Measurements from ENCODE around the gene PRR7. TPM values are rescaled to one million over a fixed set of nuclear protein-coding genes. Genes with fewer than 3 reads are reported as not detected.

PRR7 gene
- total and polyA plus RNA-seq, 2 of the 4 experiments (the other 2 are of a cell fraction) = 1.1 to 10.1 TPM

GRCh38 chr5:177438468-177438867 lies 8.1 kb upstream of the PRR7 start:
- H3K56ac ChIP-seq (ENCODE audit: extremely low read depth, insufficient read depth, low read length) = no peak overlapping the region
- H3K4me1 ChIP-seq (ENCODE audit: control insufficient read depth, insufficient read depth, low read length) = no peaks in the 10 kb centered on the region
- no peak for TF ChIP-seq USF2 (IDR thresholded peaks at IDR 0.05; ENCODE audit: low read depth, low read length)
- TF ChIP-seq NFE2L2 (IDR thresholded peaks at IDR 0.05; ENCODE audit: low read depth, low read length) = no peak
- no peak for TF ChIP-seq MAFK (IDR thresholded peaks at IDR 0.05; ENCODE audit: low read depth, low read length)
- no peak for TF ChIP-seq MAZ (IDR thresholded peaks at IDR 0.05; ENCODE audit: borderline replicate concordance, low read depth, low read length)
- H2AFZ ChIP-seq (replicated peaks; ENCODE audit: low read length, poor library complexity) = no peak overlapping the region
- ATAC-seq (ENCODE audit: low read depth) (no peak), DNase-seq (no peak)
- CTCF ChIA-PET = no interaction called here
- no peak overlapping the region for H3K14ac ChIP-seq (replicated peaks; ENCODE audit: low read depth, low read length)
- H3K9me3 ChIP-seq (ENCODE audit: control insufficient read depth, insufficient read depth, low read length) = no peaks in the 10 kb centered on the region
- H4K8ac ChIP-seq (ENCODE audit: low read depth in 2 of 2, low read length in 2 of 2) = no peak overlapping the region
- no peak overlapping the region for H2AK5ac ChIP-seq (ENCODE audit: low read depth, low read length)
- no peak overlapping the region for H2BK15ac ChIP-seq (ENCODE audit: low read depth, low read length)
- H3K4ac ChIP-seq (ENCODE audit: low read depth, low read length) = no peak overlapping the region
- no peak overlapping the region for H4K5ac ChIP-seq (ENCODE audit: low read depth, low read length)
- dilution Hi-C loops (cut with HindIII; ENCODE audit: low sequenced_read_pairs, unreplicated experiment) = no loop called here
- peaks cover 42% of the 10 kb centered on the region for H3K36me3 ChIP-seq (ENCODE audit: control insufficient read depth, insufficient read depth, low read length)
- H3K18ac ChIP-seq (ENCODE audit: low read depth, low read length) = no peak overlapping the region
- no peak overlapping the region for H2BK5ac ChIP-seq (ENCODE audit: low read depth, low read length, poor library complexity, severe bottlenecking)
- no peak overlapping the region for H4K91ac ChIP-seq (ENCODE audit: insufficient read depth, low read depth, low read length)
- POLR2A ChIA-PET (ENCODE audit: unreplicated experiment) = interaction anchor here (0.6 kb wide), 1 partner anchor 9 kb away, joined by 4 read pairs; no protein-coding TSS in a partner anchor
- H2BK120ac ChIP-seq (ENCODE audit: low read depth, low read length) = no peak overlapping the region
- H2AK9ac ChIP-seq (replicated peaks; ENCODE audit: low read depth, low read length, poor library complexity) = no peak overlapping the region
- 91% methylated on average over 5 of the region's 10 CpGs; no CpG with 5 or more reads in 1 of the 2 experiments for WGBS, 2 experiments (ENCODE audit: extremely low coverage in 2 of 2, insufficient read length in 1 of 2)
- no TSS peak for BruUV-seq (replicated peaks)
- no peaks in the 10 kb centered on the region for H4K20me1 ChIP-seq (ENCODE audit: insufficient read depth, low read length)
- H3K9ac ChIP-seq (ENCODE audit: low read depth, low read length) = no peak overlapping the region
- in situ Hi-C loops (cut with MboI; ENCODE audit: low sequenced_read_pairs) = no loop called here
- no peak overlapping the region for H2BK20ac ChIP-seq (ENCODE audit: low read depth, low read length)
- intact Hi-C loops (cut with micrococcal nuclease) = no loop called here
- no peak overlapping the region for H3K23ac ChIP-seq (ENCODE audit: low read depth, low read length)
- no peak overlapping the region for H3K4me3 ChIP-seq (ENCODE audit: insufficient read depth, low read depth, low read length)
- H3K4me2 ChIP-seq (ENCODE audit: low read depth, low read length) = no peak overlapping the region
- H3K27ac ChIP-seq (ENCODE audit: insufficient read depth, low read length) = no peak overlapping the region
- H3K79me1 ChIP-seq (ENCODE audit: low read depth in 1 of 2, low read length in 2 of 2) = no peaks in the 10 kb centered on the region
- H3K27me3 ChIP-seq (ENCODE audit: control insufficient read depth, insufficient read depth, low read length) = no peaks in the 10 kb centered on the region
- peaks cover 6% of the 10 kb centered on the region; the same call in 1 of the 2 replicates for H3K9me1 ChIP-seq (ENCODE audit: insufficient read depth, low read length)

Measured in IMR-90 (cell line).